ENCODE data around the gene ABCA4.

Gene ABCA4

DNA sequence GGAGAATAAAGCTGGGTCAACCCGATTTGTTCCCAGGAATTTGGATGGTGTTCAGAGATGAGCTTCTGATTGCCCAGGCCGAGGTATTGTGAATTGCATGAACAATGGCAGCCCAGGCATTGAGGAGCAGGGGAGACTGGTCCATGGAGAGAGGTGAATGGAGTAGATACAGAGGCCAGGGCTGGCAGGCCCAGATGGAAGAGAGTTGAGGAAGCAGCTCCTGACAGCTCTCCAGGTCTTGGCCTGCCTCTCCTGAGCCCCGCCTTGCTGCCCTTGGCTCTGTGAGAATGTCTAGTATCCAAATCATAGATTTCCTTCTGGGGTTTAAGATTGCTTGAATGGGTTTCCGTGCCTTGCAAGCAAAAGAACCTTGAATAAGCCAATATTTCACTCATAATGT lies 11.5 kb downstream of the ABCA4 start:
- Histone ChIP-seq H3K4me3 (ENCODE audit: low read depth, low read length) (no peak overlapping the region), H3K9me3 (ENCODE audit: control insufficient read depth, insufficient read depth, low read depth, low read length) (no peaks in the 10 kb centered on the region), H3K36me3 (ENCODE audit: control insufficient read depth in 2 of 2, insufficient read depth in 1 of 2, low read length in 2 of 2) (no peaks in the 10 kb centered on the region), H3K4me1 (ENCODE audit: control insufficient read depth, insufficient read depth, low read length) (no peaks in the 10 kb centered on the region), H3K27ac (ENCODE audit: extremely low read depth, low read depth, low read length) (no peak overlapping the region)
- POLR2A ChIA-PET, result no interaction called here
- TF ChIP-seq ZFP3 (tag by site-specific recombination; IDR thresholded peaks at IDR 0.05; ENCODE audit: low read depth), result no peak
- TF ChIP-seq ZNF626 (tag by site-specific recombination; IDR thresholded peaks at IDR 0.05), result no peak
- no peak for TF ChIP-seq ZNF596 (tag by site-specific recombination; IDR thresholded peaks at IDR 0.05)
- no peak for TF ChIP-seq ZNF146 (tag by site-specific recombination; IDR thresholded peaks at IDR 0.05)
- no peak for TF ChIP-seq ZNF585B (tag by site-specific recombination; IDR thresholded peaks at IDR 0.05)
- no peak for TF ChIP-seq ZEB2 (tag by site-specific recombination; IDR thresholded peaks at IDR 0.05)
- TF ChIP-seq, protein P1, sequence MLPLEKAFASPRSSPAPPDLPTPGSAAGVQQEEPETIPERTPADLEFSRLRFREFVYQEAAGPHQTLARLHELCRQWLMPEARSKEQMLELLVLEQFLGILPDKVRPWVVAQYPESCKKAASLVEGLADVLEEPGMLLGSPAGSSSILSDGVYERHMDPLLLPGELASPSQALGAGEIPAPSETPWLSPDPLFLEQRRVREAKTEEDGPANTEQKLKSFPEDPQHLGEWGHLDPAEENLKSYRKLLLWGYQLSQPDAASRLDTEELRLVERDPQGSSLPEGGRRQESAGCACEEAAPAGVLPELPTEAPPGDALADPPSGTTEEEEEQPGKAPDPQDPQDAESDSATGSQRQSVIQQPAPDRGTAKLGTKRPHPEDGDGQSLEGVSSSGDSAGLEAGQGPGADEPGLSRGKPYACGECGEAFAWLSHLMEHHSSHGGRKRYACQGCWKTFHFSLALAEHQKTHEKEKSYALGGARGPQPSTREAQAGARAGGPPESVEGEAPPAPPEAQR (tag by site-specific recombination; IDR thresholded peaks at IDR 0.05), result no peak
- TF ChIP-seq, protein P2, sequence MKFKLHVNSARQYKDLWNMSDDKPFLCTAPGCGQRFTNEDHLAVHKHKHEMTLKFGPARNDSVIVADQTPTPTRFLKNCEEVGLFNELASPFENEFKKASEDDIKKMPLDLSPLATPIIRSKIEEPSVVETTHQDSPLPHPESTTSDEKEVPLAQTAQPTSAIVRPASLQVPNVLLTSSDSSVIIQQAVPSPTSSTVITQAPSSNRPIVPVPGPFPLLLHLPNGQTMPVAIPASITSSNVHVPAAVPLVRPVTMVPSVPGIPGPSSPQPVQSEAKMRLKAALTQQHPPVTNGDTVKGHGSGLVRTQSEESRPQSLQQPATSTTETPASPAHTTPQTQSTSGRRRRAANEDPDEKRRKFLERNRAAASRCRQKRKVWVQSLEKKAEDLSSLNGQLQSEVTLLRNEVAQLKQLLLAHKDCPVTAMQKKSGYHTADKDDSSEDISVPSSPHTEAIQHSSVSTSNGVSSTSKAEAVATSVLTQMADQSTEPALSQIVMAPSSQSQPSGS (tag by site-specific recombination; IDR thresholded peaks at IDR 0.05; ENCODE audit: low read depth), result no peak
- TF ChIP-seq, protein P3, sequence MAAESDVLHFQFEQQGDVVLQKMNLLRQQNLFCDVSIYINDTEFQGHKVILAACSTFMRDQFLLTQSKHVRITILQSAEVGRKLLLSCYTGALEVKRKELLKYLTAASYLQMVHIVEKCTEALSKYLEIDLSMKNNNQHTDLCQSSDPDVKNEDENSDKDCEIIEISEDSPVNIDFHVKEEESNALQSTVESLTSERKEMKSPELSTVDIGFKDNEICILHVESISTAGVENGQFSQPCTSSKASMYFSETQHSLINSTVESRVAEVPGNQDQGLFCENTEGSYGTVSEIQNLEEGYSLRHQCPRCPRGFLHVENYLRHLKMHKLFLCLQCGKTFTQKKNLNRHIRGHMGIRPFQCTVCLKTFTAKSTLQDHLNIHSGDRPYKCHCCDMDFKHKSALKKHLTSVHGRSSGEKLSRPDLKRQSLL (tag by site-specific recombination; IDR thresholded peaks at IDR 0.05), result no peak
- no peak for TF ChIP-seq WT1 (tag by site-specific recombination; IDR thresholded peaks at IDR 0.05)
- TF ChIP-seq SCRT2 (tag by site-specific recombination; IDR thresholded peaks at IDR 0.05), result no peak
- no peak for TF ChIP-seq ZNF707 (tag by site-specific recombination; IDR thresholded peaks at IDR 0.05)
- TF ChIP-seq ZNF645 (tag by site-specific recombination; IDR thresholded peaks at IDR 0.05), result no peak
- no peak for TF ChIP-seq ZNF561 (tag by site-specific recombination; IDR thresholded peaks at IDR 0.05; ENCODE audit: borderline replicate concordance)
- TF ChIP-seq ZNF10 (tag by site-specific recombination; IDR thresholded peaks at IDR 0.05), result no peak
- TF ChIP-seq ZNF555 (tag by site-specific recombination; conservative IDR thresholded peaks at IDR 0.05), result no peak
- no peak for TF ChIP-seq ZNF658 (tag by site-specific recombination; IDR thresholded peaks at IDR 0.05)
- TF ChIP-seq ZNF274 (IDR thresholded peaks at IDR 0.05; ENCODE audit: low read length), result no peak
- TF ChIP-seq ZNF274 (tag by site-specific recombination; IDR thresholded peaks at IDR 0.05; ENCODE audit: borderline replicate concordance), result no peak
- CTCF ChIA-PET, result interaction anchor here (2.1 kb wide), 1 partner anchor 70 kb away, joined by 7 read pairs; no protein-coding TSS in a partner anchor

- ChIA-PET CTCF (no interaction called here), POLR2A (no interaction called here)
- Histone ChIP-seq H3K27ac (ENCODE audit: extremely low read depth, low read depth, low read length) (no peak overlapping the region), H3K4me1 (ENCODE audit: control insufficient read depth, insufficient read depth, low read length) (no peaks in the 10 kb centered on the region), H3K9me3 (ENCODE audit: control insufficient read depth, insufficient read depth, low read depth, low read length) (no peaks in the 10 kb centered on the region), H3K36me3 (ENCODE audit: control insufficient read depth in 2 of 2, insufficient read depth in 1 of 2, low read length in 2 of 2) (no peaks in the 10 kb centered on the region), H3K4me3 (ENCODE audit: low read depth, low read length) (no peak overlapping the region)
- TF ChIP-seq ZNF114 (tag by site-specific recombination; IDR thresholded peaks at IDR 0.05), result no peak
Observed at GRCh38 chr1:94107141-94107540, 13.8 kb downstream of the ABCA4 start.

Data from HEK293 (cell line).